ENCODE results near the gene FGD4. TPM values are rescaled to one million over a fixed set of nuclear protein-coding genes. Genes with fewer than 3 reads are reported as not detected.

FGD4 gene
- total RNA-seq, 1 experiment from 2014 or later, result 39.7 TPM

DNA sequence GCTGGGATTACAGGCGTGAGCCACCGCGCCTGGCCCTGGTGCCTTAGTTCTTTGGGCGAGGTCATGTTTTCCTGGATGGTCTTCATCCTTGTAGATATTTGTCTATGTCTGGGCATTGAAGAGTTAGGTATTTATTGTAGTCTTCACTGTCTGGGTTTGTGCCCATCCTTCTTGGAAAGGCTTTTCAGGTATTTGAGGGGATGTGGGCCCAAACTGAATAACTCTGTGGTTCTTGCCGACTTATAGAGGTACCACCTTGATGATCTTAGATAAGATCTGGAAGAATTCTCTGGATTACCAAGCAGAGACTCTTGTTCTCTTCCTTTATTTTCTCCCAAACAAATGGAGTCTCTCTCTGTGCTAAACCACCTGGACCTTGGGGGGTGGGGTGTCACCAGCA is 18.9 kb downstream of the FGD4 start:
- DNase-seq (ENCODE audit: low spot score) (no peak), ATAC-seq (no peak)
- no peak for TF ChIP-seq ZBTB43 (CRISPR knock-in tag; IDR thresholded peaks at IDR 0.05)
- no peak for TF ChIP-seq CTCF (IDR thresholded peaks at IDR 0.05)
- TF ChIP-seq PRRX2 (CRISPR knock-in tag; IDR thresholded peaks at IDR 0.05), result no peak
- no peak for TF ChIP-seq MXD4 (CRISPR knock-in tag; IDR thresholded peaks at IDR 0.05; ENCODE audit: borderline replicate concordance)
- TF ChIP-seq, protein P1, sequence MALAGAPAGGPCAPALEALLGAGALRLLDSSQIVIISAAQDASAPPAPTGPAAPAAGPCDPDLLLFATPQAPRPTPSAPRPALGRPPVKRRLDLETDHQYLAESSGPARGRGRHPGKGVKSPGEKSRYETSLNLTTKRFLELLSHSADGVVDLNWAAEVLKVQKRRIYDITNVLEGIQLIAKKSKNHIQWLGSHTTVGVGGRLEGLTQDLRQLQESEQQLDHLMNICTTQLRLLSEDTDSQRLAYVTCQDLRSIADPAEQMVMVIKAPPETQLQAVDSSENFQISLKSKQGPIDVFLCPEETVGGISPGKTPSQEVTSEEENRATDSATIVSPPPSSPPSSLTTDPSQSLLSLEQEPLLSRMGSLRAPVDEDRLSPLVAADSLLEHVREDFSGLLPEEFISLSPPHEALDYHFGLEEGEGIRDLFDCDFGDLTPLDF (CRISPR knock-in tag; IDR thresholded peaks at IDR 0.05), result no peak
- no peak for TF ChIP-seq NR2C2 (CRISPR knock-in tag; IDR thresholded peaks at IDR 0.05)
- no peak for TF ChIP-seq EMX1 (CRISPR knock-in tag; IDR thresholded peaks at IDR 0.05)
- TF ChIP-seq, protein P2, sequence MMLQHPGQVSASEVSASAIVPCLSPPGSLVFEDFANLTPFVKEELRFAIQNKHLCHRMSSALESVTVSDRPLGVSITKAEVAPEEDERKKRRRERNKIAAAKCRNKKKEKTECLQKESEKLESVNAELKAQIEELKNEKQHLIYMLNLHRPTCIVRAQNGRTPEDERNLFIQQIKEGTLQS (CRISPR knock-in tag; conservative IDR thresholded peaks at IDR 0.05), result no peak
- no peak for TF ChIP-seq ZNF263 (CRISPR knock-in tag; IDR thresholded peaks at IDR 0.05; ENCODE audit: low read depth)
- TF ChIP-seq MAX (CRISPR knock-in tag; IDR thresholded peaks at IDR 0.05), result no peak
- TF ChIP-seq, protein P3, sequence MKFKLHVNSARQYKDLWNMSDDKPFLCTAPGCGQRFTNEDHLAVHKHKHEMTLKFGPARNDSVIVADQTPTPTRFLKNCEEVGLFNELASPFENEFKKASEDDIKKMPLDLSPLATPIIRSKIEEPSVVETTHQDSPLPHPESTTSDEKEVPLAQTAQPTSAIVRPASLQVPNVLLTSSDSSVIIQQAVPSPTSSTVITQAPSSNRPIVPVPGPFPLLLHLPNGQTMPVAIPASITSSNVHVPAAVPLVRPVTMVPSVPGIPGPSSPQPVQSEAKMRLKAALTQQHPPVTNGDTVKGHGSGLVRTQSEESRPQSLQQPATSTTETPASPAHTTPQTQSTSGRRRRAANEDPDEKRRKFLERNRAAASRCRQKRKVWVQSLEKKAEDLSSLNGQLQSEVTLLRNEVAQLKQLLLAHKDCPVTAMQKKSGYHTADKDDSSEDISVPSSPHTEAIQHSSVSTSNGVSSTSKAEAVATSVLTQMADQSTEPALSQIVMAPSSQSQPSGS (CRISPR knock-in tag; IDR thresholded peaks at IDR 0.05; ENCODE audit: borderline replicate concordance, low read depth), result no peak
- no peak for TF ChIP-seq OVOL2 (CRISPR knock-in tag; IDR thresholded peaks at IDR 0.05; ENCODE audit: borderline replicate concordance)
- no peak for TF ChIP-seq JAZF1 (CRISPR knock-in tag; IDR thresholded peaks at IDR 0.05)
- TF ChIP-seq, protein P4, sequence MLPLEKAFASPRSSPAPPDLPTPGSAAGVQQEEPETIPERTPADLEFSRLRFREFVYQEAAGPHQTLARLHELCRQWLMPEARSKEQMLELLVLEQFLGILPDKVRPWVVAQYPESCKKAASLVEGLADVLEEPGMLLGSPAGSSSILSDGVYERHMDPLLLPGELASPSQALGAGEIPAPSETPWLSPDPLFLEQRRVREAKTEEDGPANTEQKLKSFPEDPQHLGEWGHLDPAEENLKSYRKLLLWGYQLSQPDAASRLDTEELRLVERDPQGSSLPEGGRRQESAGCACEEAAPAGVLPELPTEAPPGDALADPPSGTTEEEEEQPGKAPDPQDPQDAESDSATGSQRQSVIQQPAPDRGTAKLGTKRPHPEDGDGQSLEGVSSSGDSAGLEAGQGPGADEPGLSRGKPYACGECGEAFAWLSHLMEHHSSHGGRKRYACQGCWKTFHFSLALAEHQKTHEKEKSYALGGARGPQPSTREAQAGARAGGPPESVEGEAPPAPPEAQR (CRISPR knock-in tag; IDR thresholded peaks at IDR 0.05), result no peak
- no peak for TF ChIP-seq ZNF232 (CRISPR knock-in tag; IDR thresholded peaks at IDR 0.05)
- no peak overlapping the region for H3K4me3 Mint-ChIP-seq
- H3K4me1 Mint-ChIP-seq, result peaks cover 65% of the 10 kb centered on the region
- no peaks in the 10 kb centered on the region for H3K27me3 Mint-ChIP-seq (ENCODE audit: low read depth)
- POLR2A ChIA-PET, result no interaction called here
- CTCF ChIA-PET, result interaction anchor here (0.7 kb wide), 1 partner anchor 10 kb away, joined by 3 read pairs; no protein-coding TSS in a partner anchor
- peaks cover 4% of the 10 kb centered on the region for H3K9me3 Mint-ChIP-seq
- peaks cover 14% of the 10 kb centered on the region for H3K36me3 Mint-ChIP-seq
- peak overlapping the region; percentile 79; the same call in 1 of the 2 replicates for H3K27ac Mint-ChIP-seq

GRCh38 chr12:32418903-32419519 is 19.7 kb downstream of the FGD4 start:
- Mint-ChIP-seq H3K9me3 (peaks cover 9% of the 10 kb centered on the region), H3K4me3 (no peak overlapping the region), H3K36me3 (peaks cover 19% of the 10 kb centered on the region), H3K4me1 (peaks cover 59% of the 10 kb centered on the region), H3K27ac (peak overlapping the region; percentile 79), H3K27me3 (ENCODE audit: low read depth) (no peaks in the 10 kb centered on the region)
- TF ChIP-seq CREB1 (CRISPR knock-in tag; IDR thresholded peaks at IDR 0.05), result no peak
- TF ChIP-seq, protein P3 (CRISPR knock-in tag; IDR thresholded peaks at IDR 0.05; ENCODE audit: borderline replicate concordance, low read depth), result no peak
- no peak for TF ChIP-seq MAX (CRISPR knock-in tag; IDR thresholded peaks at IDR 0.05)
- TF ChIP-seq, protein P5, sequence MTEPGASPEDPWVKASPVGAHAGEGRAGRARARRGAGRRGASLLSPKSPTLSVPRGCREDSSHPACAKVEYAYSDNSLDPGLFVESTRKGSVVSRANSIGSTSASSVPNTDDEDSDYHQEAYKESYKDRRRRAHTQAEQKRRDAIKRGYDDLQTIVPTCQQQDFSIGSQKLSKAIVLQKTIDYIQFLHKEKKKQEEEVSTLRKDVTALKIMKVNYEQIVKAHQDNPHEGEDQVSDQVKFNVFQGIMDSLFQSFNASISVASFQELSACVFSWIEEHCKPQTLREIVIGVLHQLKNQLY (CRISPR knock-in tag; IDR thresholded peaks at IDR 0.05), result no peak
- TF ChIP-seq ZNF232 (CRISPR knock-in tag; IDR thresholded peaks at IDR 0.05), result no peak
- TF ChIP-seq, protein P6, sequence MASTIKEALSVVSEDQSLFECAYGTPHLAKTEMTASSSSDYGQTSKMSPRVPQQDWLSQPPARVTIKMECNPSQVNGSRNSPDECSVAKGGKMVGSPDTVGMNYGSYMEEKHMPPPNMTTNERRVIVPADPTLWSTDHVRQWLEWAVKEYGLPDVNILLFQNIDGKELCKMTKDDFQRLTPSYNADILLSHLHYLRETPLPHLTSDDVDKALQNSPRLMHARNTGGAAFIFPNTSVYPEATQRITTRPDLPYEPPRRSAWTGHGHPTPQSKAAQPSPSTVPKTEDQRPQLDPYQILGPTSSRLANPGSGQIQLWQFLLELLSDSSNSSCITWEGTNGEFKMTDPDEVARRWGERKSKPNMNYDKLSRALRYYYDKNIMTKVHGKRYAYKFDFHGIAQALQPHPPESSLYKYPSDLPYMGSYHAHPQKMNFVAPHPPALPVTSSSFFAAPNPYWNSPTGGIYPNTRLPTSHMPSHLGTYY (CRISPR knock-in tag; IDR thresholded peaks at IDR 0.05), result no peak
- ATAC-seq (peak; percentile 76), DNase-seq (ENCODE audit: low spot score) (no peak)
- CTCF ChIA-PET, result no interaction called here
- POLR2A ChIA-PET, result no interaction called here

All from WTC11 (cell line).